B cell (primary cell): ENCODE data around the gene MYOZ2.
"Not testable (repeated sequence)": the region's sequence is repeated elsewhere in the genome, so short reads cannot be mapped to it uniquely, and the experiment has no call there.

Experiments
- CTCF ChIP-seq: fragments of 200-600 bp; IDR thresholded peaks from one replicate; pipeline ENCODE4 v1.8.0; 2022; ENCODE audit warnings: antibody characterized with exemption, mild to moderate bottlenecking
- EZH2 ChIP-seq: IDR thresholded peaks from 2 replicates; pipeline ENCODE4 v1.6.1; 2012; ENCODE audit warnings: borderline replicate concordance, low read depth, mild to moderate bottlenecking, moderate library complexity, low read length; ENCODE audit not compliant: insufficient read depth, poor library complexity, severe bottlenecking

GRCh38 chr4:119143341-119143740, 7.7 kb downstream of the MYOZ2 start:
- not testable (repeated sequence) for TF ChIP-seq CTCF, EZH2
